Panc1 (cell line): ENCODE measurements around the gene NSMF. TPM values are rescaled to one million over a fixed set of nuclear protein-coding genes. Genes with fewer than 3 reads are reported as not detected.

Experiments used
- ATAC-seq: fragments of 200-7000 bp; cut with Tn5 transposase; 2 replicates; pipeline ENCODE4 v1.9.1; 2020; ENCODE audit warnings: mild to moderate bottlenecking, moderate library complexity
- BruUV-seq: library from RNA; stranded (reverse); fragments of 400-500 nt; replicated peaks from 2 replicates; lab custom pipeline; 2021; lab: Mats Ljungman, UMichigan
- CTCF ChIA-PET: fragments of 300-600 bp; sonication (Branson Sonifier 250); formaldehyde crosslinking; loops from one replicate; lab custom pipeline; 2022; ENCODE audit warnings: antibody characterized with exemption; lab: Charles Lee
- POLR2A ChIA-PET: fragments of 300-600 bp; sonication (Branson Sonifier 250); formaldehyde crosslinking; loops from one replicate; lab custom pipeline; 2022; ENCODE audit warnings: antibody characterized with exemption; lab: Charles Lee
- DNase-seq: peaks from one replicate; pipeline ENCODE4 v3.0.0-alpha.2; 2010; ENCODE audit warnings: low read depth, low spot score
- H3K27ac ChIP-seq: 2 replicates; pipeline ENCODE4 v1.5.1; 2011; ENCODE audit warnings: mild to moderate bottlenecking, low read length, inconsistent platforms
- H3K27me3 ChIP-seq: fragments of 200-500 bp; sonication (Bioruptor generic); 2 replicates; pipeline ENCODE4 v1.6.0; 2014; ENCODE audit warnings: low read length, inconsistent platforms; ENCODE audit not compliant: control insufficient read depth, insufficient read depth
- H3K36me3 ChIP-seq: fragments of 200-500 bp; sonication (Bioruptor generic); 2 replicates; pipeline ENCODE4 v1.5.1; 2014; ENCODE audit warnings: inconsistent platforms, mild to moderate bottlenecking, low read length, moderate library complexity; ENCODE audit not compliant: control insufficient read depth, insufficient read depth
- H3K4me1 ChIP-seq: 2 replicates; pipeline ENCODE4 v1.5.1; 2011; ENCODE audit warnings: inconsistent platforms, mild to moderate bottlenecking, low read length, moderate library complexity; ENCODE audit not compliant: control insufficient read depth, insufficient read depth
- H3K4me3 ChIP-seq, 2 experiments: 2 replicates each; pipeline ENCODE4 v1.5.1; 2011 to 2012; ENCODE audit warnings: low read depth in 2 of 2, low read length in 2 of 2, mild to moderate bottlenecking in 2 of 2, inconsistent platforms in 1 of 2, moderate library complexity in 1 of 2
- H3K9me3 ChIP-seq: fragments of 200-500 bp; sonication (Bioruptor generic); 2 replicates; pipeline ENCODE4 v1.5.1; 2014; ENCODE audit warnings: low read depth, mild to moderate bottlenecking, inconsistent platforms, low read length, moderate library complexity; ENCODE audit not compliant: control insufficient read depth, insufficient read depth
- CTCF ChIP-seq: fragments of 450-650 bp; IDR thresholded peaks from 2 replicates; pipeline ENCODE4 v1.5.1; 2017; ENCODE audit warnings: mild to moderate bottlenecking
- POLR2AphosphoS5 ChIP-seq: IDR thresholded peaks from 2 replicates; pipeline ENCODE4 v1.6.1; 2012; ENCODE audit warnings: mild to moderate bottlenecking, low read depth, low read length, moderate library complexity
- REST ChIP-seq, 2 experiments: IDR thresholded peaks; 2 replicates each; pipeline ENCODE4 v1.6.1; 2011 to 2012; ENCODE audit warnings: low read depth in 2 of 2, control low read depth in 1 of 2, low read length in 1 of 2, mild to moderate bottlenecking in 1 of 2, moderate library complexity in 1 of 2; ENCODE audit not compliant: insufficient read depth in 1 of 2
- SIN3A ChIP-seq: IDR thresholded peaks from 2 replicates; pipeline ENCODE4 v1.6.1; 2012; ENCODE audit warnings: low read depth, mild to moderate bottlenecking, low read length, moderate library complexity, borderline replicate concordance; ENCODE audit not compliant: insufficient read depth
- TCF7L2 ChIP-seq: IDR thresholded peaks from 2 replicates; pipeline ENCODE4 v1.6.1; 2011; ENCODE audit warnings: mild to moderate bottlenecking, low read depth, low read length, inconsistent platforms
- in situ Hi-C: cut with HindIII; loops from 2 replicates; pipeline ENCODE4 v1.10.0; 2016; ENCODE audit warnings: low sequenced_read_pairs, low pct_unique_long_range_greater_than_20kb
- intact Hi-C: fragments of 100-400 bp; cut with micrococcal nuclease; formaldehyde crosslinking; loops from one replicate; pipeline ENCODE4 v1.10.0; 2022; ENCODE audit not compliant: unreplicated experiment
- total RNA-seq: library from RNA; stranded (reverse); gene quantifications from one replicate; pipeline ENCODE4 v1.2.1, GENCODE V29; 2021; ENCODE audit not compliant: unreplicated experiment

The NSMF gene
- total RNA-seq, 1 experiment from 2014 or later, result 40.0 TPM

- BruUV-seq, result no TSS peak
- in situ Hi-C loops, result no loop called here
- POLR2A ChIA-PET, result no interaction called here
Measured at GRCh38 chr9:137428841-137429545, 30.1 kb downstream of the NSMF start.

GRCh38 chr9:137428311-137428630 lies 30.9 kb downstream of the NSMF start:
- no peak for DNase-seq
- no peak overlapping the region for H3K4me3 ChIP-seq
- no peaks in the 10 kb centered on the region for H3K9me3 ChIP-seq
- ATAC-seq, result no peak
- in situ Hi-C loops (no loop called here), intact Hi-C loops (loop anchor here (10.0 kb wide), 1 partner anchor 133 kb away; no protein-coding TSS in a partner anchor)
- ChIA-PET POLR2A (no interaction called here), CTCF (no interaction called here)
- TF ChIP-seq REST (IDR thresholded peaks at IDR 0.05; ENCODE audit: insufficient read depth in 1 of 2, low read depth in 2 of 2, low read length in 1 of 2) (no peak), SIN3A (no peak), TCF7L2 (no peak), CTCF (no peak; the same call in 1 of the 2 replicates), POLR2AphosphoS5 (no peak)
- no peaks in the 10 kb centered on the region for H3K36me3 ChIP-seq
- peaks cover 7% of the 10 kb centered on the region for H3K4me1 ChIP-seq
- no TSS peak for BruUV-seq
- H3K27ac ChIP-seq, result no peak overlapping the region
- H3K27me3 ChIP-seq, result no peaks in the 10 kb centered on the region

More at GRCh38 chr9:137428841-137429545, 30.1 kb downstream of the NSMF start:
- ATAC-seq (0 out of 2 replicates have a peak, but pooled peaks have one; percentile 32), DNase-seq (no peak)
- TF ChIP-seq CTCF, result no peak
- TF ChIP-seq SIN3A, result no peak
- TF ChIP-seq POLR2AphosphoS5, result no peak
- no peak for TF ChIP-seq TCF7L2
- no peak for TF ChIP-seq REST (IDR thresholded peaks at IDR 0.05; ENCODE audit: insufficient read depth in 1 of 2, low read depth in 2 of 2, low read length in 1 of 2)
- intact Hi-C loops, result loop anchor here (10.0 kb wide), 1 partner anchor 134 kb away; no protein-coding TSS in a partner anchor
- H3K4me1 ChIP-seq, result peaks cover 7% of the 10 kb centered on the region
- no peaks in the 10 kb centered on the region for H3K27me3 ChIP-seq
- CTCF ChIA-PET, result no interaction called here
- H3K27ac ChIP-seq, result no peak overlapping the region
- no peak overlapping the region for H3K4me3 ChIP-seq
- H3K36me3 ChIP-seq, result no peaks in the 10 kb centered on the region
- no peaks in the 10 kb centered on the region for H3K9me3 ChIP-seq
